ENCODE measurements around the gene RASGRF2. TPM values are rescaled to one million over a fixed set of nuclear protein-coding genes. Genes with fewer than 3 reads are reported as not detected.

The RASGRF2 gene
- total RNA-seq, 5 donors from 2014 or later (not counting 1 experiment from before 2014, with no cell fraction given) = 25.2 to 53.0 (median 27.0) TPM

- Histone ChIP-seq H3K9me3 (no peaks in the 10 kb centered on the region), H3K4me1 (ENCODE audit: control insufficient read depth in 1 of 2, extremely low read depth in 1 of 2, insufficient read depth in 2 of 2, low read length in 2 of 2) (no peaks in the 10 kb centered on the region), H3K27ac (ENCODE audit: low read length) (no peak overlapping the region), H3K4me3 (ENCODE audit: control insufficient read depth in 1 of 2, extremely low read depth in 1 of 2, low read length in 1 of 2) (no peak overlapping the region), H3K27me3 (replicated peaks in 1 of 2; ENCODE audit: control insufficient read depth in 2 of 2, extremely low read depth in 1 of 2, insufficient read depth in 2 of 2, low read length in 1 of 2) (no peaks in the 10 kb centered on the region), H3K36me3 (ENCODE audit: control insufficient read depth in 2 of 2, extremely low read depth in 1 of 2, insufficient read depth in 1 of 2, low read length in 1 of 2) (peaks cover 0 to 6% of the 10 kb centered on the region in 2 donors)
- Mint-ChIP-seq H3K9me3 (no peaks in the 10 kb centered on the region), H3K27ac (no peak overlapping the region), H3K27me3 (no peaks in the 10 kb centered on the region), H3K4me1 (peaks cover 0 to 7% (median 3%) of the 10 kb centered on the region in 3 donors), H3K36me3 (peaks cover 36% of the 10 kb centered on the region), H3K4me3 (no peak overlapping the region)
- POLR2A ChIA-PET = interaction anchor here in 1 of 2 donors (0.6 kb wide), 1 partner anchor 248 kb away, joined by 3 read pairs; no protein-coding TSS in a partner anchor
- CTCF ChIA-PET = interaction anchor here in 1 of 2 donors (0.7 to 0.9 kb wide), 2 partner anchors 15 to 479 kb away, joined by 3 to 4 read pairs; no protein-coding TSS in a partner anchor
- DNase-seq (no peak), ATAC-seq (replicated peaks in 1 of 4) (no peak)
- WGBS (ENCODE audit: insufficient coverage) = 94% methylated on average over 3 of the region's 4 CpGs
Observed at GRCh38 chr5:81167078-81167477, 206.9 kb downstream of the RASGRF2 start.

GRCh38 chr5:81167544-81167943 is 207.4 kb downstream of the RASGRF2 start:
- no peaks in the 10 kb centered on the region for H3K27me3 Mint-ChIP-seq
- POLR2A ChIA-PET = no interaction called here
- peaks cover 36% of the 10 kb centered on the region for H3K36me3 Mint-ChIP-seq
- H3K27ac Mint-ChIP-seq = no peak overlapping the region
- H3K9me3 ChIP-seq = no peaks in the 10 kb centered on the region
- peaks cover 0 to 7% (median 3%) of the 10 kb centered on the region in 3 donors for H3K4me1 Mint-ChIP-seq
- H3K4me1 ChIP-seq (ENCODE audit: control insufficient read depth in 1 of 2, extremely low read depth in 1 of 2, insufficient read depth in 2 of 2, low read length in 2 of 2) = no peaks in the 10 kb centered on the region
- peaks cover 0 to 6% of the 10 kb centered on the region in 2 donors for H3K36me3 ChIP-seq (ENCODE audit: control insufficient read depth in 2 of 2, extremely low read depth in 1 of 2, insufficient read depth in 1 of 2, low read length in 1 of 2)
- no peak overlapping the region for H3K4me3 ChIP-seq (ENCODE audit: control insufficient read depth in 1 of 2, extremely low read depth in 1 of 2, low read length in 1 of 2)
- H3K27me3 ChIP-seq (replicated peaks in 1 of 2; ENCODE audit: control insufficient read depth in 2 of 2, extremely low read depth in 1 of 2, insufficient read depth in 2 of 2, low read length in 1 of 2) = no peaks in the 10 kb centered on the region
- 95% methylated on average over 5 of the region's 8 CpGs for WGBS (ENCODE audit: insufficient coverage)
- CTCF ChIA-PET = interaction anchor here in 1 of 2 donors (0.9 kb wide), 1 partner anchor 15 kb away, joined by 3 read pairs; no protein-coding TSS in a partner anchor
- DNase-seq = no peak
- no peak for ATAC-seq (replicated peaks in 1 of 4)
- H3K27ac ChIP-seq (ENCODE audit: low read length) = no peak overlapping the region
- no peaks in the 10 kb centered on the region for H3K9me3 Mint-ChIP-seq
- H3K4me3 Mint-ChIP-seq = no peak overlapping the region

DNA sequence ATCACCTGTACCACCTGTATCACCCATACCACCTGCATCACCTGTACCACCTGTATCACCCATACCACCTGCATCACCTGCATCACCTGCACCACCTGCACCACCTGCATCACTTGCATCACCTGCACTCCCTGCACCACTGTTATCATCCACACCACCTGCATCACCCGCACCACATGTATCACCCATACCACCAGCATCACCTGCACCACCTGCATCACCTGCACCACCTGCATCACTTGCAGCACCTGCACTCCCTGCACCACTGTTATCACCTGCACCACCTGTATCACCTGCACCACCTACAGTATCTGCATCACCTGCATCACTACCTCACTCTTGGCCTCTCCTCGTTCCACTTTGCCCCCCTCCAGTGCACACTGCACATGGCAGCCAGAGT is 209.8 kb downstream of the RASGRF2 start:
- DNase-seq = no peak
- ATAC-seq (replicated peaks in 1 of 4) = no peak
- POLR2A ChIA-PET = no interaction called here
- Mint-ChIP-seq H3K36me3 (peaks cover 41% of the 10 kb centered on the region), H3K27ac (no peak overlapping the region), H3K9me3 (no peaks in the 10 kb centered on the region), H3K4me1 (peaks cover 0 to 7% (median 2%) of the 10 kb centered on the region in 3 donors), H3K27me3 (no peaks in the 10 kb centered on the region), H3K4me3 (no peak overlapping the region)
- no peaks in the 10 kb centered on the region for H3K27me3 ChIP-seq (replicated peaks in 1 of 2; ENCODE audit: control insufficient read depth in 2 of 2, extremely low read depth in 1 of 2, insufficient read depth in 2 of 2, low read length in 1 of 2)
- no peaks in the 10 kb centered on the region for H3K9me3 ChIP-seq
- H3K4me1 ChIP-seq (ENCODE audit: control insufficient read depth in 1 of 2, extremely low read depth in 1 of 2, insufficient read depth in 2 of 2, low read length in 2 of 2) = no peaks in the 10 kb centered on the region
- no peak overlapping the region for H3K4me3 ChIP-seq (ENCODE audit: control insufficient read depth in 1 of 2, extremely low read depth in 1 of 2, low read length in 1 of 2)
- H3K36me3 ChIP-seq (ENCODE audit: control insufficient read depth in 2 of 2, extremely low read depth in 1 of 2, insufficient read depth in 1 of 2, low read length in 1 of 2) = peaks cover 0 to 6% of the 10 kb centered on the region in 2 donors
- 93% methylated on average over 2 of the region's 2 CpGs for WGBS (ENCODE audit: insufficient coverage)
- H3K27ac ChIP-seq (ENCODE audit: low read length) = no peak overlapping the region
- CTCF ChIA-PET = no interaction called here

GRCh38 chr5:81171769-81172168 is 211.6 kb downstream of the RASGRF2 start:
- no peak for ATAC-seq (replicated peaks in 1 of 4)

DNA sequence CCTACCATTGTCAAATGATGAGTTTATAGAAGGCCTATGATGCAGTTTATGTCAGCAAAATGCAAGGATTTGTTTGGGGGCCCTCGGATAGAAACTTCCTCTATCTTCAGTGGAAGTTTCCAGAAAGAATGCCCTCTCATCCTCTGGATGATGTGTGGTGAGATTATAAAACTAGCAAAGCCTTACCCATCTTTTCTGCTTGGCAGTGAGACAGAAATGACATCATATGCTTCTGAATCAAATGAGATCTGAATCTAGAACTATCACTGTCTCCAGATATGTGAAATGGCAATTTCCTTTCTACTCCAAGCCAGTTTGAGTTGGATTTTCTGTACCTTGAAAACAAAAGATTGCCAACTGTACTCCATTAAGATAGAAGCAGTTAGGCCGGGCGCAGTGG is 212.5 kb downstream of the RASGRF2 start:
- no peaks in the 10 kb centered on the region for H3K9me3 ChIP-seq
- no peak overlapping the region for H3K4me3 ChIP-seq (ENCODE audit: control insufficient read depth in 1 of 2, extremely low read depth in 1 of 2, low read length in 1 of 2)
- ChIA-PET CTCF (no interaction called here), POLR2A (no interaction called here)
- Mint-ChIP-seq H3K9me3 (no peaks in the 10 kb centered on the region), H3K27ac (no peak overlapping the region), H3K36me3 (peaks cover 43% of the 10 kb centered on the region), H3K4me3 (no peak overlapping the region), H3K4me1 (peaks cover 0 to 7% (median 2%) of the 10 kb centered on the region in 3 donors), H3K27me3 (no peaks in the 10 kb centered on the region)
- no peak overlapping the region for H3K27ac ChIP-seq (ENCODE audit: low read length)
- peaks cover 0 to 6% of the 10 kb centered on the region in 2 donors for H3K36me3 ChIP-seq (ENCODE audit: control insufficient read depth in 2 of 2, extremely low read depth in 1 of 2, insufficient read depth in 1 of 2, low read length in 1 of 2)
- no peak for DNase-seq
- no peaks in the 10 kb centered on the region for H3K27me3 ChIP-seq (replicated peaks in 1 of 2; ENCODE audit: control insufficient read depth in 2 of 2, extremely low read depth in 1 of 2, insufficient read depth in 2 of 2, low read length in 1 of 2)
- WGBS (ENCODE audit: insufficient coverage) = no CpG with 5 or more reads among the region's 3 CpGs
- ATAC-seq (replicated peaks in 1 of 4) = no peak
- no peaks in the 10 kb centered on the region for H3K4me1 ChIP-seq (ENCODE audit: control insufficient read depth in 1 of 2, extremely low read depth in 1 of 2, insufficient read depth in 2 of 2, low read length in 2 of 2)

More at GRCh38 chr5:81171769-81172168, 211.6 kb downstream of the RASGRF2 start:
- CTCF ChIA-PET = interaction anchor here in 1 of 2 donors (0.7 kb wide), 1 partner anchor 326 kb away, joined by 6 read pairs; no protein-coding TSS in a partner anchor
- no peak for DNase-seq
- Histone ChIP-seq H3K4me3 (ENCODE audit: control insufficient read depth in 1 of 2, extremely low read depth in 1 of 2, low read length in 1 of 2) (no peak overlapping the region), H3K36me3 (ENCODE audit: control insufficient read depth in 2 of 2, extremely low read depth in 1 of 2, insufficient read depth in 1 of 2, low read length in 1 of 2) (peaks cover 0 to 6% of the 10 kb centered on the region in 2 donors), H3K27ac (ENCODE audit: low read length) (no peak overlapping the region), H3K4me1 (ENCODE audit: control insufficient read depth in 1 of 2, extremely low read depth in 1 of 2, insufficient read depth in 2 of 2, low read length in 2 of 2) (no peaks in the 10 kb centered on the region), H3K27me3 (replicated peaks in 1 of 2; ENCODE audit: control insufficient read depth in 2 of 2, extremely low read depth in 1 of 2, insufficient read depth in 2 of 2, low read length in 1 of 2) (no peaks in the 10 kb centered on the region), H3K9me3 (no peaks in the 10 kb centered on the region)
- peaks cover 0 to 7% (median 2%) of the 10 kb centered on the region in 3 donors for H3K4me1 Mint-ChIP-seq
- no CpG with 5 or more reads among the region's 4 CpGs for WGBS (ENCODE audit: insufficient coverage)
- POLR2A ChIA-PET = no interaction called here
- peaks cover 41% of the 10 kb centered on the region for H3K36me3 Mint-ChIP-seq
- no peaks in the 10 kb centered on the region for H3K27me3 Mint-ChIP-seq
- no peaks in the 10 kb centered on the region for H3K9me3 Mint-ChIP-seq
- no peak overlapping the region for H3K4me3 Mint-ChIP-seq
- H3K27ac Mint-ChIP-seq = no peak overlapping the region

DNA sequence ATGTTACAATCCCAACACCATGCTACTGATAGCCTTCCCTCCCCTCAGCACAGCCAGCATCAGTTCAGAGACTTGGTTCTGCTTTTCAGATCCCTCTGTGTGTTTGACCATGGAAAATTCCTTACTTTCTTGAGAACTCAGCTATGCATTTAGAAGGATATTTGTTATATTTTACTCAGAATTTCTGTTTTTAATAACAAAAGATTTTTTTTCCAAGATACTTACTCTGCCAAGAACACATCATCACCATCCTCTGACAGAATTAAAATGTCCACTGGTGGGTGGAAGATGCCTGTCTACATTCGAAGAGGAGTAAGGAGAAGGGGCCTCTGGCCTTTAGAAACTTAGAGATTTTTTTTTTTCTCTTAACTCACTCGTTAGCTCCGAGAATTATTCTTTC is 216.9 kb downstream of the RASGRF2 start:
- no peak overlapping the region for H3K27ac ChIP-seq (ENCODE audit: low read length)
- DNase-seq (no peak), ATAC-seq (replicated peaks in 1 of 4) (no peak)
- no peaks in the 10 kb centered on the region for H3K4me1 ChIP-seq (ENCODE audit: control insufficient read depth in 1 of 2, extremely low read depth in 1 of 2, insufficient read depth in 2 of 2, low read length in 2 of 2)
- POLR2A ChIA-PET = no interaction called here
- H3K27me3 ChIP-seq (replicated peaks in 1 of 2; ENCODE audit: control insufficient read depth in 2 of 2, extremely low read depth in 1 of 2, insufficient read depth in 2 of 2, low read length in 1 of 2) = no peaks in the 10 kb centered on the region
- H3K36me3 ChIP-seq (ENCODE audit: control insufficient read depth in 2 of 2, extremely low read depth in 1 of 2, insufficient read depth in 1 of 2, low read length in 1 of 2) = peaks cover 3 to 22% of the 10 kb centered on the region in 2 donors
- Mint-ChIP-seq H3K4me3 (no peak overlapping the region), H3K27me3 (no peaks in the 10 kb centered on the region), H3K36me3 (peaks cover 33% of the 10 kb centered on the region), H3K4me1 (peaks cover 0 to 2% (median 0%) of the 10 kb centered on the region in 3 donors), H3K27ac (no peak overlapping the region), H3K9me3 (no peaks in the 10 kb centered on the region)
- no peak overlapping the region for H3K4me3 ChIP-seq (ENCODE audit: control insufficient read depth in 1 of 2, extremely low read depth in 1 of 2, low read length in 1 of 2)
- WGBS (ENCODE audit: insufficient coverage) = no CpG with 5 or more reads among the region's 3 CpGs
- H3K9me3 ChIP-seq = no peaks in the 10 kb centered on the region
- CTCF ChIA-PET = no interaction called here
